HepG2 (cell line): ENCODE measurements around the gene RRP8. TPM values are rescaled to one million over a fixed set of nuclear protein-coding genes. Genes with fewer than 3 reads are reported as not detected.

Source experiments
- ATAC-seq: fragments of 200-7000 bp; cut with Tn5 transposase; 3 replicates; pipeline ENCODE4 v1.9.1; 2020; ENCODE audit warnings: mild to moderate bottlenecking, moderate library complexity
- BruUV-seq: library from RNA; stranded (reverse); fragments of 400-500 nt; replicated peaks from 2 replicates; lab custom pipeline; 2021; lab: Mats Ljungman, UMichigan
- CTCF ChIA-PET: fragments of 300-600 bp; formaldehyde crosslinking; extraction: SDS; loops from one replicate; lab custom pipeline; 2021; ENCODE audit warnings: low total read pairs, inconsistent platforms, low intra/inter-chr PET ratio; lab: Yijun Ruan, JAX
- POLR2A ChIA-PET: fragments of 350-600 bp; sonication (Branson Sonifier 250); formaldehyde crosslinking; loops from one replicate; lab custom pipeline; 2020; ENCODE audit warnings: antibody characterized with exemption, inconsistent platforms; lab: Yijun Ruan, JAX
- DNase-seq: peaks from one replicate; pipeline ENCODE4 v3.0.0-alpha.2; 2015; ENCODE audit warnings: low spot score
- FAIRE-seq: peaks from 3 replicates; lab custom pipeline; 2011; peaks lifted over from hg19 to GRCh38; lab: Jason Lieb, UNC
- H2AFZ ChIP-seq: one replicate; pipeline ENCODE4 v1.6.1; 2011; ENCODE audit warnings: low read length, inconsistent platforms
- H3K27ac ChIP-seq: fragments of 300-600 bp; 3 replicates; pipeline ENCODE4 v1.8.0; 2011; ENCODE audit warnings: mixed run types, mild to moderate bottlenecking, mixed read lengths, low read length, inconsistent platforms; ENCODE audit not compliant: insufficient read depth; ENCODE audit errors: extremely low read length
- H3K27me3 ChIP-seq, 2 experiments: fragments of 200-600 bp in 1 of 2; 2 replicates in 1 of 2; 3 replicates in 1 of 2; pipeline versions ENCODE4 v1.6.0 to v1.8.0; 2011; ENCODE audit warnings: low read length in 2 of 2, mild to moderate bottlenecking in 2 of 2, moderate library complexity in 2 of 2, inconsistent platforms in 1 of 2; ENCODE audit not compliant: insufficient read depth in 2 of 2, control insufficient read depth in 1 of 2
- H3K36me3 ChIP-seq, 2 experiments: fragments of 200-600 bp in 1 of 2; replicated peaks in 1 of 2; 2 replicates in 1 of 2; 3 replicates in 1 of 2; pipeline versions ENCODE4 v1.5.1 to v1.8.0; 2011; ENCODE audit warnings: low read length in 2 of 2, inconsistent platforms in 1 of 2; ENCODE audit not compliant: insufficient read depth in 2 of 2, control insufficient read depth in 1 of 2
- H3K4me1 ChIP-seq: 2 replicates; pipeline ENCODE4 v1.5.1; 2012; ENCODE audit warnings: low read length, inconsistent platforms; ENCODE audit not compliant: insufficient read depth
- H3K4me2 ChIP-seq: 2 replicates; pipeline ENCODE4 v1.6.0; 2011; ENCODE audit warnings: low read depth, low read length, inconsistent platforms
- H3K4me3 ChIP-seq, 3 experiments: fragments of 200-600 bp in 1 of 3; sonication (generic), shearing (Covaris generic) in 1 of 3; replicated peaks in 1 of 3; 2 replicates each; pipeline ENCODE4 v1.5.1; 2011 to 2016; ENCODE audit warnings: low read length in 3 of 3, inconsistent platforms in 2 of 3, low read depth in 2 of 3, mild to moderate bottlenecking in 2 of 3, control low read depth in 1 of 3, mixed read lengths in 1 of 3; ENCODE audit not compliant: insufficient read depth in 1 of 3
- H3K79me2 ChIP-seq: one replicate; pipeline ENCODE4 v1.6.1; 2011; ENCODE audit warnings: low read length, inconsistent platforms; ENCODE audit not compliant: insufficient read depth
- H3K9ac ChIP-seq: 2 replicates; pipeline ENCODE4 v1.6.0; 2011; ENCODE audit warnings: mild to moderate bottlenecking, low read depth, low read length, inconsistent platforms; ENCODE audit not compliant: insufficient read depth
- H3K9me3 ChIP-seq: 2 replicates; pipeline ENCODE4 v1.5.1; 2012; ENCODE audit warnings: mild to moderate bottlenecking, low read length
- H4K20me1 ChIP-seq: 2 replicates; pipeline ENCODE4 v1.6.0; 2011; ENCODE audit warnings: inconsistent platforms, mild to moderate bottlenecking, low read length, moderate library complexity; ENCODE audit not compliant: insufficient read depth
- ELF3 ChIP-seq: IDR thresholded peaks from 2 replicates; pipeline ENCODE4 v1.6.1; 2016; ENCODE audit warnings: missing genetic modification reagents, missing compliant biosample characterization
- MYPOP ChIP-seq: sonication (generic); formaldehyde crosslinking; IDR thresholded peaks from 2 replicates; pipeline ENCODE4 v1.8.1; 2023; ENCODE audit warnings: mild to moderate bottlenecking, moderate library complexity, missing genetic modification reagents
- NR2C2 ChIP-seq: sonication (generic); formaldehyde crosslinking; IDR thresholded peaks from 2 replicates; pipeline ENCODE4 v1.4.0; 2020; ENCODE audit warnings: missing genetic modification reagents, mild to moderate bottlenecking, moderate library complexity, borderline replicate concordance
- NR2F6 ChIP-seq, 2 experiments: IDR thresholded peaks; 2 replicates each; pipeline ENCODE4 v1.6.1; 2016; ENCODE audit warnings: antibody characterized with exemption in 1 of 2, mild to moderate bottlenecking in 1 of 2
- PLSCR1 ChIP-seq: sonication (generic); formaldehyde crosslinking; IDR thresholded peaks from 2 replicates; pipeline ENCODE4 v1.5.0; 2020; ENCODE audit warnings: missing genetic modification reagents, mild to moderate bottlenecking, borderline replicate concordance
- RAD51 ChIP-seq: fragments of 450-650 bp; IDR thresholded peaks from 2 replicates; pipeline ENCODE4 v1.6.1; 2016; ENCODE audit warnings: borderline replicate concordance
- RCOR2 ChIP-seq: IDR thresholded peaks from 2 replicates; pipeline ENCODE4 v1.6.1; 2016; ENCODE audit warnings: missing biosample characterization, missing genetic modification reagents
- RFX5 ChIP-seq: IDR thresholded peaks from 2 replicates; pipeline ENCODE4 v1.6.1; 2011; ENCODE audit warnings: low read depth, low read length, improper control_type of control experiment
- ZBTB14 ChIP-seq: sonication (generic); formaldehyde crosslinking; IDR thresholded peaks from 2 replicates; pipeline ENCODE4 v1.4.0; 2020; ENCODE audit warnings: missing genetic modification reagents
- ZNF263 ChIP-seq: sonication (generic); formaldehyde crosslinking; IDR thresholded peaks from 2 replicates; pipeline ENCODE4 v1.4.0; 2020; ENCODE audit warnings: missing genetic modification reagents
- ZNF383 ChIP-seq: sonication (generic); formaldehyde crosslinking; IDR thresholded peaks from 2 replicates; pipeline ENCODE4 v1.4.0; 2020; ENCODE audit warnings: missing genetic modification reagents, mild to moderate bottlenecking, borderline replicate concordance
- ZNF44 ChIP-seq: sonication (generic); formaldehyde crosslinking; IDR thresholded peaks from 2 replicates; pipeline ENCODE4 v1.5.1; 2020; ENCODE audit warnings: mild to moderate bottlenecking, missing genetic modification reagents
- ZNF496 ChIP-seq: sonication (generic); formaldehyde crosslinking; IDR thresholded peaks from 2 replicates; pipeline ENCODE4 v1.8.1; 2023; ENCODE audit warnings: mild to moderate bottlenecking, moderate library complexity, missing genetic modification reagents; ENCODE audit not compliant: insufficient replicate concordance
- ZNF558 ChIP-seq: sonication (generic); formaldehyde crosslinking; IDR thresholded peaks from 2 replicates; pipeline ENCODE4 v1.9.0; 2022; ENCODE audit warnings: mild to moderate bottlenecking, missing genetic modification reagents, borderline replicate concordance
- ZNF563 ChIP-seq: sonication (generic); formaldehyde crosslinking; IDR thresholded peaks from 2 replicates; pipeline ENCODE4 v1.8.0; 2022; ENCODE audit warnings: mild to moderate bottlenecking, moderate library complexity, missing genetic modification reagents
- ZNF781 ChIP-seq: sonication (generic); formaldehyde crosslinking; IDR thresholded peaks from 2 replicates; pipeline ENCODE4 v1.5.1; 2020; ENCODE audit warnings: borderline replicate concordance, mild to moderate bottlenecking, missing genetic modification reagents; ENCODE audit errors: not compliant biosample characterization
- WGBS: methylation state at CpG from one replicate; pipeline ENCODE4 v1.1.6; 2017; ENCODE audit warnings: low lambda C conversion rate; 5-methylcytosine and 5-hydroxymethylcytosine counted together
- in situ Hi-C: cut with HindIII; loops from 2 replicates; pipeline ENCODE4 v1.10.0; 2017; ENCODE audit warnings: low pct_unique_long_range_greater_than_20kb; ENCODE audit not compliant: extremely low pct_ligation_motif_present
- intact Hi-C: fragments of 100-400 bp; cut with micrococcal nuclease; formaldehyde crosslinking; loops from one replicate; pipeline ENCODE4 v1.10.0; 2022; ENCODE audit not compliant: unreplicated experiment
- polyA plus RNA-seq, 8 experiments: library from polyadenylated mRNA; depleted of rRNA in 3 of 8; stranded (reverse) in 7 of 8; unstranded in 1 of 8; fragments of >200 nt; fragmentation: Illumina TruSeq in 4 of 8; extraction: Trizol in 4 of 8; gene quantifications; 2 replicates each; pipeline versions ENCODE4 v1.2.1 to v1.2.3, GENCODE V29; 2011 to 2016; ENCODE audit warnings: low read depth in 4 of 8, missing spikeins in 1 of 8, mixed read lengths in 1 of 8; ENCODE audit not compliant: insufficient read depth in 1 of 8
- total RNA-seq, 5 experiments: library from RNA; depleted of rRNA; stranded (reverse); fragments of >200 nt; fragmentation: Illumina TruSeq; extraction: Trizol; gene quantifications; 2 replicates each; pipeline ENCODE4 v1.2.3, GENCODE V29; 2016; ENCODE audit warnings: low read depth in 1 of 5

The RRP8 gene
- total and polyA plus RNA-seq, 2 of the 13 experiments (the other 11 are each of a cell fraction or from before 2014, with no cell fraction given): 7.2 to 21.6 TPM

- Histone ChIP-seq H3K9me3 (no peaks in the 10 kb centered on the region), H3K27ac (no peak overlapping the region), H3K4me3 (peak overlapping the region in 1 of 3 experiments; percentile 48; a peak in 2 of 6 replicates), H3K4me1 (peaks cover 24% of the 10 kb centered on the region), H3K9ac (no peak overlapping the region), H2AFZ (no peak overlapping the region), H3K79me2 (no peaks in the 10 kb centered on the region), H3K36me3 (no peaks in the 10 kb centered on the region), H3K4me2 (peak overlapping the region; percentile 51), H3K27me3 (peaks cover 9 to 67% of the 10 kb centered on the region in 2 experiments; a peak in 4 of 5 replicates), H4K20me1 (no peaks in the 10 kb centered on the region)
- 47% methylated on average over 38 of the region's 102 CpGs for WGBS
- TF ChIP-seq NR2C2 (CRISPR knock-in tag) (no peak), ZNF563 (0 out of 2 replicates have a peak, but pooled peaks have one; percentile 9), MYPOP (CRISPR knock-in tag) (peak; percentile 92; the same call in 1 of the 2 replicates), ZBTB14 (CRISPR knock-in tag) (peak; percentile 72)
- ATAC-seq (no peak; the same call in 2 of the 3 replicates), FAIRE-seq (no peak), DNase-seq (no peak)
- intact Hi-C loops (no loop called here), in situ Hi-C loops (no loop called here)
- CTCF ChIA-PET: no interaction called here
- POLR2A ChIA-PET: no interaction called here
- BruUV-seq: no TSS peak
These were observed 26.6 kb upstream of the RRP8 start for GRCh38 chr11:6629892-6630631.

GRCh38 chr11:6629573-6629891 lies 26.1 kb upstream of the RRP8 start:
- DNase-seq: no peak
- Histone ChIP-seq H3K27me3 (peaks cover 12 to 72% of the 10 kb centered on the region in 2 experiments; a peak in 4 of 5 replicates), H3K4me3 (no peak overlapping the region), H3K9me3 (no peaks in the 10 kb centered on the region), H3K36me3 (no peaks in the 10 kb centered on the region), H4K20me1 (no peaks in the 10 kb centered on the region), H3K4me2 (no peak overlapping the region), H2AFZ (no peak overlapping the region), H3K79me2 (no peaks in the 10 kb centered on the region), H3K27ac (no peak overlapping the region), H3K4me1 (peaks cover 24% of the 10 kb centered on the region), H3K9ac (no peak overlapping the region)
- no peak for FAIRE-seq
- WGBS: 89% methylated on average over 18 of the region's 24 CpGs
- in situ Hi-C loops (no loop called here), intact Hi-C loops (no loop called here)
- no peak for ATAC-seq
- POLR2A ChIA-PET: no interaction called here
- BruUV-seq: no TSS peak
- CTCF ChIA-PET: no interaction called here
- no peak for TF ChIP-seq NR2F6 (IDR thresholded peaks at IDR 0.05)
- TF ChIP-seq NR2F6 (CRISPR knock-in tag; IDR thresholded peaks at IDR 0.05): no peak
- TF ChIP-seq ZNF44 (CRISPR knock-in tag): no peak
- TF ChIP-seq ZNF558 (CRISPR knock-in tag): no peak
- TF ChIP-seq ELF3 (CRISPR knock-in tag): no peak
- TF ChIP-seq ZNF496 (CRISPR knock-in tag): no peak
- no peak for TF ChIP-seq RFX5
- no peak for TF ChIP-seq ZNF263
- no peak for TF ChIP-seq ZNF781 (CRISPR knock-in tag)
- no peak for TF ChIP-seq ZNF383
- TF ChIP-seq RCOR2 (CRISPR knock-in tag): no peak
- TF ChIP-seq RAD51: no peak
- no peak for TF ChIP-seq PLSCR1 (CRISPR knock-in tag)
